ENCODE data around the gene PARG. TPM values are rescaled to one million over a fixed set of nuclear protein-coding genes. Genes with fewer than 3 reads are reported as not detected.
A peak's percentile ranks its signal among the peaks of the same experiment; 100 is the strongest.
"Not testable (repeated sequence)": the region's sequence is repeated elsewhere in the genome, so short reads cannot be mapped to it uniquely, and the experiment has no call there.

PARG gene
- total and polyA plus RNA-seq, 9 of the 15 experiments (the other 6 are each of a cell fraction or from before 2014, with no cell fraction given), result 8.5 to 49.9 (median 28.8) TPM

- POLR2A ChIA-PET; DNase-seq (ENCODE audit: extremely low read depth in 1 of 4, low spot score in 3 of 4); intact Hi-C loops (cut with micrococcal nuclease); ATAC-seq; CTCF ChIA-PET (ENCODE audit: low intra/inter-chr PET ratio); H3K4me2 ChIP-seq (ENCODE audit: insufficient read depth, low read length); in situ Hi-C loops (cut with MboI); H4K20me1 ChIP-seq (replicated peaks; ENCODE audit: control insufficient read depth, insufficient read depth, low read length); H3K27ac ChIP-seq (ENCODE audit: extremely low read depth, low read depth, low read length); H3K9ac ChIP-seq (ENCODE audit: insufficient read depth in 1 of 2, low read depth in 2 of 2, low read length in 2 of 2); H3K4me1 ChIP-seq (replicated peaks in 1 of 2; ENCODE audit: control insufficient read depth in 2 of 2, insufficient read depth in 2 of 2, low read length in 2 of 2); H3K79me2 ChIP-seq (ENCODE audit: control insufficient read depth, insufficient read depth, low read length); H3K9me1 ChIP-seq (ENCODE audit: control insufficient read depth, insufficient read depth, low read length); H3K27me3 ChIP-seq (ENCODE audit: control insufficient read depth in 2 of 2, insufficient read depth in 2 of 2, low read length in 2 of 2); H3K9me3 ChIP-seq (replicated peaks; ENCODE audit: control insufficient read depth, insufficient read depth, low read depth, low read length); BruUV-seq (replicated peaks); H2AFZ ChIP-seq (ENCODE audit: low read depth, low read length); H3K4me3 ChIP-seq; TF ChIP-seq CEBPG (CRISPR knock-in tag; IDR thresholded peaks at IDR 0.05): not testable (repeated sequence)
- TF ChIP-seq CEBPG (tag; conservative IDR thresholded peaks at IDR 0.05 in 1 of 2, IDR thresholded peaks at IDR 0.05 in 1 of 2), result peak in 1 of 2 experiments; percentile 76; a peak in 2 of 4 replicates
- 81% methylated on average over 7 of the region's 7 CpGs for WGBS (ENCODE audit: insufficient coverage, low coverage, missing lambda C conversion rate)
- FAIRE-seq, result peak; percentile 11
- H3K36me3 ChIP-seq (ENCODE audit: control insufficient read depth, insufficient read depth, low read length), result peaks cover 16% of the 10 kb centered on the region; the same call in 1 of the 3 replicates
Measured at GRCh38 chr10:49931959-49932728, 9.7 kb downstream of the PARG start.

GRCh38 chr10:49931276-49931675, 10.6 kb downstream of the PARG start:
- ATAC-seq; DNase-seq (ENCODE audit: extremely low read depth in 1 of 4, low spot score in 3 of 4); H3K9me3 ChIP-seq (replicated peaks; ENCODE audit: control insufficient read depth, insufficient read depth, low read depth, low read length); intact Hi-C loops (cut with micrococcal nuclease); H3K4me3 ChIP-seq; H3K4me1 ChIP-seq (replicated peaks in 1 of 2; ENCODE audit: control insufficient read depth in 2 of 2, insufficient read depth in 2 of 2, low read length in 2 of 2); BruUV-seq (replicated peaks); FAIRE-seq; H3K27me3 ChIP-seq (ENCODE audit: control insufficient read depth in 2 of 2, insufficient read depth in 2 of 2, low read length in 2 of 2); H3K4me2 ChIP-seq (ENCODE audit: insufficient read depth, low read length); H3K9ac ChIP-seq (ENCODE audit: insufficient read depth in 1 of 2, low read depth in 2 of 2, low read length in 2 of 2); H3K79me2 ChIP-seq (ENCODE audit: control insufficient read depth, insufficient read depth, low read length); H3K27ac ChIP-seq (ENCODE audit: extremely low read depth, low read depth, low read length); CTCF ChIA-PET (ENCODE audit: low intra/inter-chr PET ratio); in situ Hi-C loops (cut with MboI); H3K9me1 ChIP-seq (ENCODE audit: control insufficient read depth, insufficient read depth, low read length); H4K20me1 ChIP-seq (replicated peaks; ENCODE audit: control insufficient read depth, insufficient read depth, low read length); POLR2A ChIA-PET; H2AFZ ChIP-seq (ENCODE audit: low read depth, low read length): not testable (repeated sequence)
- H3K36me3 ChIP-seq (ENCODE audit: control insufficient read depth, insufficient read depth, low read length), result peaks cover 19% of the 10 kb centered on the region; the same call in 1 of the 3 replicates
- WGBS (ENCODE audit: insufficient coverage, low coverage, missing lambda C conversion rate), result 68% methylated on average over 2 of the region's 5 CpGs
- TF ChIP-seq TAF9B (IDR thresholded peaks at IDR 0.05; ENCODE audit: partially characterized antibody) (peak; percentile 52), MAFG (tag; conservative IDR thresholded peaks at IDR 0.05) (peak; percentile 30; the same call in 1 of the 2 replicates), NFE2 (IDR thresholded peaks at IDR 0.05; ENCODE audit: low read depth) (peak; percentile 11; the same call in 1 of the 2 replicates), ZNF316 (IDR thresholded peaks at IDR 0.05) (peak; percentile 49), C11orf30 (IDR thresholded peaks at IDR 0.05; ENCODE audit: low read depth) (peak; percentile 56), DPF2 (IDR thresholded peaks at IDR 0.05) (0 out of 2 replicates have a peak, but pooled peaks have one; percentile 16)
- TF ChIP-seq, protein P1, sequence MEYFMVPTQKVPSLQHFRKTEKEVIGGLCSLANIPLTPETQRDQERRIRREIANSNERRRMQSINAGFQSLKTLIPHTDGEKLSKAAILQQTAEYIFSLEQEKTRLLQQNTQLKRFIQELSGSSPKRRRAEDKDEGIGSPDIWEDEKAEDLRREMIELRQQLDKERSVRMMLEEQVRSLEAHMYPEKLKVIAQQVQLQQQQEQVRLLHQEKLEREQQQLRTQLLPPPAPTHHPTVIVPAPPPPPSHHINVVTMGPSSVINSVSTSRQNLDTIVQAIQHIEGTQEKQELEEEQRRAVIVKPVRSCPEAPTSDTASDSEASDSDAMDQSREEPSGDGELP (CRISPR knock-in tag; IDR thresholded peaks at IDR 0.05; ENCODE audit: borderline replicate concordance), result peak; percentile 40

Data from K562 (cell line).